HS-5 (cell line): ENCODE measurements around the gene PLEKHA5.
"Not testable (repeated sequence)": the region's sequence is repeated elsewhere in the genome, so short reads cannot be mapped to it uniquely, and the experiment has no call there.

Source experiments
- DNase-seq: peaks from one replicate; pipeline ENCODE4 v3.0.0-alpha.2; 2012; ENCODE audit warnings: low read depth

PLEKHA5 gene

DNA sequence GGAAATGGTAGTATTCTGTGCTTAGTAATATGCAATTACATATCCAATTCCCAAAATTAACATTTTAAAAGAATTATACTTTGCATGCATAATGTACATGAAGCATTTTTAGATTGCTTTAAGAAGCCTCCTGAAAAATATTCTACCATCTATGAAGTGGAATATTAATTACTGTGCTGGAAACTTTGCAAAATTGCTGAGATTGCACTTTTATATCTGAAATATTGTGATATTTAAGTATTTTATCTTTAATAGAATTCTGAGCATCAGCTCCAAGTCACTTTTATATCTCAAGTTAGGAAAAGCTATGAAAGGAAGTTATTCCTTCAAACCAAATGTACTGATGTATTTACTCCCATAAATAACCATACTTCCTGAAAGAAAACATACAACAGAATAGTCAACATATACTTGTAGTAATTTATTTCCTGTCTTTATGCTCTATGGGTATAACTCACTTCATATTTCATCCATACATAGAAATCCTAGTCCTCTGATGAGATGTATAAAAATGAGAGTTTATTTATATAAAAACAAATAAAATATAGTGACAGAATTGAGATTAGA is 152.7 kb downstream of the PLEKHA5 start:
- DNase-seq: no peak

DNA sequence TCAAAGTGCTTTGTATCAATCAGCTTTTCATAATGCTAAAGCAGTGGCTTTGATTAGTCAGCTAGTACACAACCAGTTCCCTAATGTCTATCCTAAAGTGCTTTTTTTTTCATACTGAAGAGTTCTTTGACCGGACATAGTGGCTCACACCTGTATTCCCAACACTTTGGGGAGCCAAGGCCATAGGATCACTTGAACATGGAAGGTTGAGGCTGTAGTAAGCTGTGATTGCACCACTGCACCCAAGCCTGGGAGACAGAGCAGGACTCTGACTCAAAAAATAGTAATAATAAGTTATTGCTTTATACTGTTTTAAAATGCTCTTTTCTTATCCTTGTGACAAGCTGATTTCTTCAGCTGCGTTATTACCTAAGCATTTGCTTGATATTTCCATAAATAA is 155.1 kb downstream of the PLEKHA5 start:
- no peak for DNase-seq

DNA sequence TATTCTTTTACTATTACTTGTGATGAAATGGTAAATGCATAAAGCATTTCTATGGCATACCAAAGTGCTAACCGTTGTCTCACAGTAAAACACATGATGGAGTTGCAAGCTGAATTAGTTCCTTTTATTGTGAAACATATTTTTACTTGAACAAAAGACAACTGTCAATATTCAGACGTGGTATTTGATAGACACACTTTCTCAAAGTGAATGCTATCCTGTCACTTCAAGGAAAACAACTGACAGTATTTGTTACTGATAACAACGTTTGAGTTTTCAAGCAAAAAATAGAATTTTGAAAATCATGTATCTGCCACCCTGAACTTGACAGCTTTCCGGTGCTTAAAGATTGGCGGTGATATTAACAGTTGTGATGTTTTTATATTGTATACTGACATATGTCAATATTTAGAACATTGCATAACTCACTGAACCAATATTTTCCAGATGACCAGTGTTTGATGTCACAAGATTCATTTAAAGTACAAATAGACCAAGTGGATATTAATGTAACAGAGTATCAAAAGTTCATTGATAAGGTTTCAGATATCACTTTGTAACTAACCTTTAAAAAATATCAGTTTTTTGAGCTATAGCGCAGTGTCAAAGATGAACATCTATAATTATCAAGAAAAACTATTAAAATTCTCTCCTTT is 156.4 kb downstream of the PLEKHA5 start:
- no peak for DNase-seq

DNA sequence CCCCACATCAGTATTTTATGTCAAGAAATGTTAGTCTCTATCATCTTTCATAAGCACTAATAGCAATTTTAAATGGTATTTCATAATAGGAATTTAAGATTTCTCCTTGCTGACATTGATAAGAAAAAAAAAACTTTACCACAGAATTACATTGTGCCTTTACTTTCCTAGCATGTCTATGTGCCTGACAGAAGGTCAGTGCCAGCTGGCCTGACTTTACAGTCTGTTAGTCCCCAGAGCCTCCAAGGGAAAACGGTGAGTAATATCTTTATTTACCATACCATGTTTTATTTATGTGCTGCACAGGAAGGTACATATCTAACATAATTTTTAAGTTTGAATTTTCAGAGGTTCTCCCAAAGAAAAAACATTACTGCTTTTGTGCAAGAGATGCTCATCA is 157.8 kb downstream of the PLEKHA5 start:
- DNase-seq: no peak

DNA sequence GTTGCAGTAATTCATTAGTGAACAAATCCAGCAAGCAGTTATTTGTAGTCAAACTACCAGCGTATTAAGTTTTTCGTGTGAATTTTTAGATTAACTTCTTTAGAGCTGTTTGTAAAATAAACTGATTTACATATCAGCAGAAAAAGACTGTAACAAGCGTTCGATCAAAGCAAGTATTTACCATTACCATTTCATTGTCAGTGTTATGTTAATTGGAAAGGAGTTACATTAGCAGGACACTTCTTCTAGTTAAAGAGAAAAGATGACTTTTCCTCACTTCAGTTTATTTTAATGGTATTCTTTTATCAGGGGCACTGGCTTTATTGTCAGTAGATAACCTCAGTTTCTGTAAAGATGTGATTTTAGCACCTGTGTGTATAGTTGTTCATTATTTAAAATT is 158.6 kb downstream of the PLEKHA5 start:
- no peak for DNase-seq

DNA sequence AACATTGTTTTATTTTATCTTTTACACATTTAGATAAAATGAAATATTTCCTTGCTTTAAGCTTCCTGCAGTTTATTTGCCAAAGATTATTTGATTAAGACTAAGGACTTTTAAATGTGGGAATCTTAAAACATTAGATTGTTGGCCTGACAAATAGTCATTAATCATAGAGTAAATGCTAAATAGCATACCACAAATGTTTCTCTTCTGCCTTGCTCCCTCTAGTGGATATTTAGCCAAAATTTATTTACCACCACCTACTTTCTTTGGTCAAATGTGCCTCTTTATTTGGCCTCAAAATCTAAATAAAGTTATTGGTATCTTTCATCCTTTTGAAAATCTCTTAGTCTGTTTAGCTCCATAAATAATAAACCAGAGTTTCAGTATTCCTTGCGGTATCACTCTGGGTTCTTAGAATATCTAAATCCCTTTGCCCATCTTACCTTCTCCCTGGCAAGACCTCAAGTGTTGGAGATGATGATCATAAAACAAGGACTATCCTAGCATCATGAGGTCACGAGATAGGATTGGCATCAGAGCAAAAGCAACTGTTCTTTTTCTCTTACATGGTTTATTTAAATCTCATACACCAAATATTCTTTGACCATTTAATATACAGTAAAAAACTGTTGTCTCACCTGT is 159.2 kb downstream of the PLEKHA5 start:
- DNase-seq: peak; percentile 16

DNA sequence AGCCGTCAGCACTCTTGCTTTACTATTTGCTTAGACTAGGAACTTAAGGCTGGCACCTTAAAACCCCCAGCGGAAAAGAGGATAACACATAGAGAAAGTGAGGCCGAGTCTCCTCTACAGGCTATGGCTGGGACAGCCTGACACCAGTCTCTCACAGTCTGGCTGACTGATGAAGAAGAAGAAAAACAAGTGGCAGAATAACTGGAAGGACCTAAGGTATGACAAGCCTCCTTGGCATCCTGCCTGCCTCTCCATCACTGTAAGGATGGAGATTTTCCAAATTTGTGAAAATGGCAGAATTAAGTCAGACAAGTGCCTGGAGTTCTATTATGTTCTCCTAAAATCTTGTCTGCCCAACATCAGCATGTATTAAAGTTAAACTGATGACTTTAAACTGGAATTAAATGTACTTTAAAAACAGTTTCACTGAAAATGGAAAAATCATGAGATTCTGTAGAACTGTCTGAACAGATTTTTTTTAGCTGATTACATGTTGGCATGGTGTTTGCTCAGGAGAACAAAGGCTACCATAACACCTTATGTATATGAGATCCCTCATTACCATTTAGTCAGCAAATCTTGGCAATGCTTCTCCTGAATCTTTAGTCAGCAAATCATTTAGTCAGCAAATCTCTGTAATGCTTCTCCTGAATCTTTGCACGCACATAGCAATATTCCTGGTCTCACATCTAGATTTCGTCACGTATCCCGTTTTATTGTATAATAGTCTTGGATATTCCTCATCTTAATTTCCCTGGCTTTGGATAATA is 169.5 kb downstream of the PLEKHA5 start:
- DNase-seq: no peak

DNA sequence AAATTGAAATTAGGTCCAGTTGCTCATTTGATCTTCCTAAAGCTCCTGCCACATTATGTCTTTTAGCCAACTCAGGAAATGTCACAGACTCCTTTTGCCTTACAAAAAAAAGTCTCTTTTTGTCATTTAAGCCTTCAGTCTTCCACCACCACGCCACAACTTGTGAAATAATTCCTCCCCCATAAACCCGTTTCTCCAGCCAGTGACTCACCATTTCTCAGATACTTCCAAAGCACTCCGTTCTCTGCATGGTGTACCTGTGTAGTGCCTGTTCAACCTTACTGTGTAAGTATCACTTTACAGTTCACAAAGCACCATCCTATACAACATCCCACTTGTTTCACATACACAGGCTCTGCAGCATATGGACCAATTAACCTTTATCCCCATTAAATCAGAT is 170.2 kb downstream of the PLEKHA5 start:
- no peak for DNase-seq

DNA sequence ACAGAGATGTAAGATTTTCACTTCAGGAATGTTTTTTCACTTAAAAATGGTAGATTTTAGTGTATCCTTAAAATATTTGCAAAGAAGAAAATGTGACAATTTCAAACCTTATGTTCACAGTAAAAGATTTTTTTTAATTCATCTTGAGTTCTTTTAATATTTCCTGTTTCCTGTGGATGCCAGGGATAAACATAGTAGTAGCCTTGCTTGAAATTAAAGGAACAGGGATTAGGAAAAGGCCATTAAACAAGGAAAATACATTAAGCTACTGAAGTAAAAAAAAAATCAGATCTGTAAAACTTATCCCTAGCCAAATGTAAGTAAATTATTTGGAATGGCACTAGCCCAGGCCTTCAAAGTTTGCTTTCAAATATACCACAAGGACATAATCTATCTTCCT is 171.7 kb downstream of the PLEKHA5 start:
- no peak for DNase-seq

DNA sequence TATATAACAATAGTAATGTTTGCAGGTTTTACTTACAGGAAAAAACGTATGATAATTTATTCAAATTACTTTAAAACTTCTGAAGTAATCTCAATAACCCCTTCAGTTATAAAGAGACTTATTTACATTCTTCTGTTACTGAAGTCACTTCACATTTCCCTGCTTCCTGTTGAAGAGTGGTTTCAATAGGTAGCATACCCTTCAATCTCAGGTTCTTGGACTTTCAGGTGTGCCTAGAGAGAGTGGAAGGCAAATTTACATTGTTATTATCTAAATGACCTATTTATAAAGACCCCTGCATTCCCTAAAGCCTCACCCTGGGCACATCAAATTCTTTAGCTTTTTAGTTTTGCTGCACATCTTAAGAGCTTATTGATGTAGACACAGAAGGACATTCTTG is 172.2 kb downstream of the PLEKHA5 start:
- DNase-seq: no peak

DNA sequence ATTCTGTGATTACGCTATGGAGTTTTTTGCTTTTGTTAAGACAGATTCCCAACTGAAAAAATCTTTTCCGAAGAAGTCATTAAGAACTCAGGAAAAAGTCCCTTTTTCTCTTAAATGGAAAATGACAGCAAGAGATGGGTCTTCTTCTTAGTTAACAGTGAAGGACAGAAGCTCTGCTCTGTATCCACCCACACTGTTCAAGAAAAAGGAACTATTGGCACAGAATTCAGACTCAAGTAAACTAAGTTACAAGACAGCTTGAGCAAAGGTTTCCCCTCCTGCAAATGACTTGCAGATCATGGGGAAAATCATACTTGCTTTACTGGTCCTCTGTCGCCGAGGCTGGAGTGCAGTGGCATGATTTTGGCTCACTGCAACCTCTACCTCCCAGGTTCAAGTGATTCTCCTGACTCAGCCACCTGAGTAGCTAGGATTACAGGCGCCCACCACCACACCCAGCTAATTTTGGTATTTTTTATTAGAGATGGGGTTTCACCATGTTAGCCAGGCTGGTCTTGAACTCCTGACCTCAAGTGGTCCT is 172.6 kb downstream of the PLEKHA5 start:
- DNase-seq: no peak

DNA sequence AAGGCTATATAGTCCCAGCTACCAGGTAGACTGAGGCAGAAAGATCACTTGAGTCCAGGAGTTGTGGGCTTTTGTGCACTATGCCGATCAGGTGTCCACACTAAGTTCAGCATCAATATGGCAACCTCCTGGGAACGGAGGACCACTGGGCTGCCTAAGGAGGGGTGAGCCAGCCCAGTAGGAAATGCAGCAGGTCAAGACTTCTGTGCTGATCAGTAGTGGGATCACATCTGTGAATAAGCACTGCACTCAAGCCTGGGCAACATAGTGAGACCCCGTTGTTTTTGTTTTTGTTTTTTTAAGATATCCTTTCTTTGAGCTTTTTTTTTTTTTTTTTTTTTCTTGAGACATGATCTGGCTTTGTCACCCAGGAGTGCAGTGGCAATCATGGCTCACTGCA is 174.0 kb downstream of the PLEKHA5 start:
- DNase-seq: no peak

DNA sequence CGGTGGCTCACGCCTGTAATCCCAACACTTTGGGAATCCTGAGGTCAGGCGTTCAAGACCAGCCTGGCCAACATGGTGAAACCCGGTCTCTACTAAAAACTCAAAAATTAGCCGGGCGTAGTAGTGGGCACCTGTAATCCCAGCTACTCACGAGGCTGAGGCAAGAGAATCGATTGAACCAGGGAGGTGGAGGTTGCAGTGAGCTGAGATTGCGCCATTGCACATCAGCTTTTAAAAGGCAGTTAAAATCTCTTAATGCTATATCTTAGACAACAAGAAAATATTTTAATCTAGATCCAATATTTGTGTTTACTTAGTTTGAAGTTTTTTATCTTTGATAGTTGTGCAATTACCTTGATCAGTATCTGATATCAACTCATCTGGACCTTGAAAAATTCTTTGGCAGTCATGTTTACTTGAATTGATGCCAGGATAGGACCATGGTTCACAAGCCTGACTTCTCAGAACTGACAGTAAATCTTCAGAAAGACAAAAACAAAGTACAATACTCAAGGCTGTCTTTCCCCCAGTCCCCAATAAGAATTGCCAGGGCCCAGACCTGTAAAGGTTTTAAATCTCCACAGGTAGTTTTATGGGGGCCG is 174.7 kb downstream of the PLEKHA5 start:
- no peak for DNase-seq

DNA sequence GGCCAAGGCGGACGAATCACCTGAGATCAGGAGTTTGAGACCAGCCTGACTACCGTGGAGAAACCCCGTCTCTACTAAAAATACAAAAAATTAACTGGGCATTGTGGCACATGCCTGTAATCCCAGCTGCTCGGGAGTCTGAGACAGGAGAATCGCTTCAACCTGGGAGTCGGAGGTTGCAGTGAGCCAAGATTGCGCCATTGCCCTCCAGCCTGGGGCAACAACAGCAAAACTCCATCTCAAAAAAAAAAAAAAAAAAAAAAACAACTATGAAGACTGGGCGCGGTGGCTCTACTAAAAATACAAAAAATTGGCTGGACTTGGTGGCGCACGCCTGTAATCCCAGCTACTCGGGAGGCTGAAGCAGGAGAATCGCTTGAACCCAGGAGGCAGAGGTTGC is 176.1 kb downstream of the PLEKHA5 start:
- not testable (repeated sequence) for DNase-seq

DNA sequence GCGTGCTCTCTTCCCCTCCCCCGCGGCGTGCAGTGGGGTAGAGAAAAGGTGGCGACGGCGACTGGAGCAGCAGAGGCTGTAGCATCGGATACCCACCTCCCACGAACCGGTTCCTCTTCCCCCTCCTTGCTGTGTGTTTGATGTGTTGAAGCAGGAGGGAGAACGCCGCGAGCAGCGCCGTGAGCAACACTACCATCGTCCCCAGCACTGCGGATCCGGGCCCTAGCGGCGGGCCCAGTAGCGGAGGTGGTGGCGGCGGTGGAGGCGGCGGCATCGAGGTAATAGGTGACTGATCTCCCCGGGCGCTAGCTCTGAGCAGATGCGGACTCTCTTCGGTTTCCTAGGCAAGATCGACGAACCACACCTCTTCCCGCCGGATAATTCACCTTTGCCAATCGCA is 176.8 kb downstream of the PLEKHA5 start:
- no peak for DNase-seq

DNA sequence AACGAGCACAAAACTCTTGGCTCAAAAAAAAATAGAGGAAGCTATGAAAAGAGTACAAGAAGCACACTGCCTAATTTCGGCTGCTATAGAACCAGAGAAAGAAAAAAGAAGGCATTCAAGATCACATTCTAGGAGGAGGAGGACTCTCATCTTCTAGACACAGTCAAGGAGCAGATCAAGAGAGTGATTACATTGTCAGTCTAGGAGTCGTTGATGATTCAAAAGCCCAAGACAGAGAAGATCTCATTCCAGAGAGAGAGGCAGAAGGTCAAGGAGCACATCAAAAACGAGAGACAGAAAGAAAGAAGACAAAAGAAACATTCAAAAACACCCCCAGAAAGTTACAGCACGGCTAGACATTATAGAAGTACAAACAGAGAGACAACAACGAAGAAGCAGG is 177.9 kb downstream of the PLEKHA5 start:
- DNase-seq: no peak

DNA sequence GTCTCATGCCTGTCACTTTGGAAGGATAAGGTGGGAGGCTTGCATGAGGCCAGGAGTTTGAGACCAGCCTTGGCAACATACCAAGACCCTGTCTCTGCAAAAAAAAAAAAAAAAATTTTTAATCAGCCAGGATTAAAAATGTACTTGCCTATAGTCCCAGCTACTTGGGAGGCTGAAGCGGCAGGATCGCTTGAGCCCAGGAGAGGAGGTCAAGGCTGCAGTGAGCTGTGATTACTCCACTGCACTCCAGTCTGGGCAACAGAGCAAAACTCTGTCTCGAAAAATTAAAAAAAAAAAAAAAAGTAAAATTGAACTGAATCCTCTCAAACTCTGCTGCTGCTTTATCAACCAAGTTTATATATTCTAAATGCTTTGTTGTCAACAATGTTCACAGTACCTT is 181.6 kb downstream of the PLEKHA5 start:
- DNase-seq: no peak

DNA sequence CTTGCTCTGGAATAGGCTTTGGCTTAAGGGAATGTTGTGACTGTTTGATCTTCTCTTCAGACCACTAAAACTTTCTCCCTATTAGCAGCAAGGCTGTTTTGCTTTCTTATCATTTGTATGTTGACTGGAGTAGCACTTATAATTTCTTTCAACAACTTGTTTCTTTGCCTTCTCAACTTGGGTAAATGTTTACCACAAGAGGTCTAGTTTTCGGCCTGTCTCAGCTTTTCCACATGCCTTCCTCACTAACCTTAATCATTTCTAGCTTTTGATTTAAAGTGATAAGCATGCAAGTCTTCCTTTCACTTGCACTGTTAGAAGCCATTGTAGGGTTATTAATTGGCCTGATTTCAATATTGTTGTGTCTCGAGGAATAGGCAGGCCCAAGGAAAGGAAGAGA is 183.1 kb downstream of the PLEKHA5 start:
- no peak for DNase-seq

DNA sequence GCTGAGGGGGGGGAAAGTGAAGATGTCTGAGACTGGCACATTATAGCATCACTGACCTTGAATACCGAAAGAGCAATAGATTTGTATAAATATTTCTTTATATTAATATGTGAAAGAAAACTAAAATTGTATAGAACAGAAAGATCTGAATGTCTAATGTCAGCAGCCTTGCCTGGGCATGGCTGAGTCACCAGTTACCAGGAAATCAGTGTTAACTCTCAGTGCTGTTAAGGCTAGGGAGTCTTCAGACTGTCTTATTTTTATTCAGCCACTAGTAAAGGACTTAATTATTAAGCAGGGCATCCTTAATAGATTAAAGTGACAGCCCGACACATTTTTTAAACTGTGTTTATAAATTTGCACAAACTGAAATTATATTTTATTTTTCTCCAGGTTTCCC is 186.9 kb downstream of the PLEKHA5 start:
- DNase-seq: no peak

DNA sequence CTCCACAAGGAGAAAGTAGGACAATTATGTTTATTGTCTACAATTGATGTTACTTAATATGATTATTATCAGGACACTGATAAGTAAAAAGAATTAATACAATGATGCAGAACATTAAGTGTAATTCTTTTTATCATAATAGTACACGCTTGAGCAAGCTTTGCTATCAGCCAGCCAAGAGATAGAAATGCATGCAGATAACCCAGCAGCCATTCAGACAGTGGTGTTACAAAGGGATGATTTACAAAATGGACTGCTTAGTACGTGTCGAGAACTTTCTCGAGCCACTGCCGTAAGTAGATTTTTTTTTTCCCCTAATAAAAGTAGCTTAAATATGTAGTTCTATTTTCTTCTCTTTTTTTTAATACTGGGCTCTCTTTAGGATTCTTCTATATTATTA is 192.8 kb downstream of the PLEKHA5 start:
- DNase-seq: no peak

DNA sequence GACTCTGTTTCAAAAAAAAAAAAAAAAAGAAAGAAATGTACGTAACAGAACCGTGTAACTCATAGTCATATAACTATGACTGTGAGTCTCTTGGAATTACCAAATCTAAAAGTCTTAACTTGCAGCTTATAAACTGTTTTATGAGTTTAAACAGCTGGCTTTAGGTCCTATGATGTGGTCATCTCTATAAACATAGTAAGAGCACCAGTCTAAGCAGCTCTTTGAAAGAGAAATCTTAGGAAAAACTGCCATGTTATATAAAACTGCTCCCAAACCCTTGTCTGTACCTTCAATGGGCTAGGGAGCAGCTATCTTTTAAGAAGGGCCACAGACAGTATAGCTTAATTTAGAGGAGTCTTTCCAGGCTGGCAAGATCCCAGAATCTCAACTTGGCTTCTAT is 194.3 kb downstream of the PLEKHA5 start:
- no peak for DNase-seq

DNA sequence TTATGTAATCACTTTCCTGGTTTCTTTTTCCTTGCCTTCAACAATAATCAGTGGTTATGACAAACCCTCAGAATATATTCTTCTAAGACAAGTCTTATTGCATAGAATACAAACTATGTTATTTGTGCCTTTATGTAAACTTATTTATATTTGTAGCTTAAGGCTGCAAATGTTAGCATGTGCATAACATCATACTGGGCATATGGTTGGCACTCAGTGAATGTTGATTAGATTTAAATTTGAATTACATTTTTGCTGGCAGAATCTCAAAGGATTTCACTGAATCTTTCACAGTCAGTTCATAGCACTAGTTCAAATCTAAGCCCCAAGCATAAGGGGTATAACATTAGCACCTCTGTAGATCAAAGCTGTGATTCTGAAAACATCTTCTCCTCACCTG is 196.6 kb downstream of the PLEKHA5 start:
- DNase-seq: no peak
